Measurements from ENCODE around the gene TUBB3. TPM values are rescaled to one million over a fixed set of nuclear protein-coding genes. Genes with fewer than 3 reads are reported as not detected.

The TUBB3 gene
- total and polyA plus RNA-seq, 2 of the 8 experiments (the other 6 are each of a cell fraction or from before 2014, with no cell fraction given), result 275 to 393 TPM

DNA sequence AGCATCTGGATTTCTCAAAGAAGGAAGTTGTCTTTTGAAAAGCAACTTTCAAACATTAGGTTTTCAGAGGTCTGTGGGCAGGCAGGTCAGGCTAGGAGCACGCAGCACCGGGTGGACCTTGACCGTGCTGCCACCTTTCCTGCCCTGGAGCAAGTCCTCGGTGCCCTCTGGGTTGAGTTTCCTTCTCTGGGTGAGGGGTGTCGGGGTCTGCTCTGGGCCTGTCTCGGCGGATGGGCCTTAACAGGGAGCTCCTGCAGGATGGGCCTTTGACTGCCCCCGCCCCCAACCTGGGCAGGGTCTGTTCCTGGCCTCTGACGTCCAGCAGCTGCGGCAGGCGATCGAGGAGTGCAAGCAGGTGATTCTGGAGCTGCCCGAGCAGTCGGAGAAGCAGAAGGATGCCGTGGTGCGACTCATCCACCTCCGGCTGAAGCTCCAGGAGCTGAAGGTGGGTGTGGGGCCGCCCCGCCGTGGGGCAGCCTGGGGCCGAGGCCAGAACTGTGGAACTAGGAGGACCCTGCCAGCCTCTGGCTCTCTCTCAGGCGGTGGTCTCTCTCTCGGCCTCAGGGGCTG, 34.2 kb downstream of the TUBB3 start:
- DNase-seq (ENCODE audit: low read depth in 1 of 2, low spot score in 2 of 2) (no peak), FAIRE-seq (no peak)
- no peak overlapping the region for H4K8ac ChIP-seq (ENCODE audit: extremely low read depth, insufficient read depth, low read length)
- ChIA-PET CTCF (ENCODE audit: partially characterized antibody) (interaction anchor here (0.8 to 2.0 kb wide), 3 partner anchors 8 to 12 kb away, joined by 3 to 12 read pairs (median 4); partner anchors contain the start of gene DEF8), POLR2A (ENCODE audit: partially characterized antibody) (interaction anchor here (0.6 to 2.7 kb wide), 8 partner anchors 9 to 289 kb away, joined by 3 to 17 read pairs (median 3); partner anchors contain the start of gene TUBB3)
- H3K4me2 ChIP-seq (ENCODE audit: insufficient read depth in 1 of 2, low read depth in 2 of 2, low read length in 2 of 2), result no peak overlapping the region
- peaks cover 0 to 3% (median 0%) of the 10 kb centered on the region in 4 experiments; a peak in 4 of 7 replicates for H3K4me1 ChIP-seq (replicated peaks in 1 of 4; ENCODE audit: control insufficient read depth in 3 of 4, insufficient read depth in 4 of 4, low read length in 3 of 4)
- no peak overlapping the region for H4K91ac ChIP-seq (replicated peaks; ENCODE audit: insufficient read length, low read length)
- H2BK15ac ChIP-seq (ENCODE audit: low read length), result no peak overlapping the region
- H3K9me3 ChIP-seq (ENCODE audit: insufficient read depth in 2 of 2, low read depth in 1 of 2, low read length in 1 of 2), result no peaks in the 10 kb centered on the region
- no peaks in the 10 kb centered on the region for H3K27me3 ChIP-seq (replicated peaks in 1 of 4; ENCODE audit: control insufficient read depth in 3 of 4, extremely low read depth in 1 of 4, insufficient read depth in 3 of 4, low read length in 3 of 4)
- no peak overlapping the region for H2BK12ac ChIP-seq (ENCODE audit: low read depth, low read length)
- H3K23me2 ChIP-seq (ENCODE audit: low read depth, low read length), result no peaks in the 10 kb centered on the region
- whole genome bisulfite sequencing, 2 experiments (ENCODE audit: extremely low coverage in 1 of 2, insufficient coverage in 1 of 2, insufficient read length in 1 of 2, insufficient replicate concordance in 2 of 2, low coverage in 1 of 2, low lambda C conversion rate in 2 of 2, missing lambda C conversion rate in 1 of 2), result 92% methylated on average over 18 of the region's 23 CpGs; no CpG with 5 or more reads in 1 of the 2 experiments
- H4K5ac ChIP-seq (ENCODE audit: insufficient read length, low read depth, low read length), result no peak overlapping the region
- H3K18ac ChIP-seq (ENCODE audit: extremely low read depth, low read length), result no peak overlapping the region
- H3K36me3 ChIP-seq (ENCODE audit: control insufficient read depth in 2 of 4, insufficient read depth in 4 of 4, low read length in 3 of 4), result peaks cover 0 to 5% (median 3%) of the 10 kb centered on the region in 4 experiments; a peak in 4 of 8 replicates
- no peak overlapping the region for H3K4me3 ChIP-seq (ENCODE audit: extremely low read depth in 1 of 4, insufficient read depth in 2 of 4, low read depth in 3 of 4, low read length in 4 of 4)
- H4K20me1 ChIP-seq (replicated peaks in 1 of 2; ENCODE audit: control insufficient read depth in 1 of 2, insufficient read depth in 2 of 2, low read length in 2 of 2), result peaks cover 6 to 7% of the 10 kb centered on the region in 2 experiments
- H3K4ac ChIP-seq (replicated peaks; ENCODE audit: insufficient read length, low read depth, low read length), result no peak overlapping the region
- no peak overlapping the region for H2BK120ac ChIP-seq (replicated peaks; ENCODE audit: low read depth, low read length)
- H3K79me2 ChIP-seq (ENCODE audit: control insufficient read depth in 1 of 2, insufficient read depth in 2 of 2, low read length in 2 of 2), result no peaks in the 10 kb centered on the region
- no peak overlapping the region for H3K27ac ChIP-seq (ENCODE audit: low read depth, low read length)
- H3K14ac ChIP-seq (ENCODE audit: insufficient read length), result no peak overlapping the region
- H2AFZ ChIP-seq (ENCODE audit: low read length), result no peak overlapping the region
- H2BK5ac ChIP-seq (ENCODE audit: low read depth, low read length), result no peak overlapping the region
- H3K79me1 ChIP-seq (ENCODE audit: low read depth, low read length), result no peaks in the 10 kb centered on the region
- no peak for TF ChIP-seq TAF1 (IDR thresholded peaks at IDR 0.05; ENCODE audit: low read depth, low read length)
- TF ChIP-seq BACH1 (IDR thresholded peaks at IDR 0.05; ENCODE audit: low read length), result no peak
- no peak for TF ChIP-seq HDAC2 (IDR thresholded peaks at IDR 0.05; ENCODE audit: borderline replicate concordance in 1 of 2, low read depth in 2 of 2, low read length in 2 of 2)
- TF ChIP-seq RAD21 (IDR thresholded peaks at IDR 0.05 in 1 of 2, conservative IDR thresholded peaks at IDR 0.05 in 1 of 2; ENCODE audit: low read depth in 2 of 2, low read length in 2 of 2), result no peak
- no peak for TF ChIP-seq EGR1 (IDR thresholded peaks at IDR 0.05; ENCODE audit: borderline replicate concordance, low read depth, low read length)
- TF ChIP-seq, protein P1, sequence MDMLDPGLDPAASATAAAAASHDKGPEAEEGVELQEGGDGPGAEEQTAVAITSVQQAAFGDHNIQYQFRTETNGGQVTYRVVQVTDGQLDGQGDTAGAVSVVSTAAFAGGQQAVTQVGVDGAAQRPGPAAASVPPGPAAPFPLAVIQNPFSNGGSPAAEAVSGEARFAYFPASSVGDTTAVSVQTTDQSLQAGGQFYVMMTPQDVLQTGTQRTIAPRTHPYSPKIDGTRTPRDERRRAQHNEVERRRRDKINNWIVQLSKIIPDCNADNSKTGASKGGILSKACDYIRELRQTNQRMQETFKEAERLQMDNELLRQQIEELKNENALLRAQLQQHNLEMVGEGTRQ (IDR thresholded peaks at IDR 0.05; ENCODE audit: low read length), result no peak
- TF ChIP-seq TBP (IDR thresholded peaks at IDR 0.05; ENCODE audit: low read depth, low read length), result no peak
- TF ChIP-seq FOSL1 (IDR thresholded peaks at IDR 0.05; ENCODE audit: insufficient read depth, low read depth, low read length), result no peak
- TF ChIP-seq SUZ12 (IDR thresholded peaks at IDR 0.05; ENCODE audit: low read length), result no peak
- no peak for TF ChIP-seq BCL11A (IDR thresholded peaks at IDR 0.05; ENCODE audit: low read depth in 2 of 2, low read length in 2 of 2)
- H2AK5ac ChIP-seq (ENCODE audit: low read depth, low read length), result no peak overlapping the region
- H2BK20ac ChIP-seq (ENCODE audit: low read length), result no peak overlapping the region
- H3K9ac ChIP-seq (replicated peaks in 1 of 4; ENCODE audit: extremely low read depth in 1 of 4, low read depth in 3 of 4, low read length in 3 of 4), result no peak overlapping the region
- H3K23ac ChIP-seq (ENCODE audit: insufficient read length), result no peak overlapping the region
- H3K56ac ChIP-seq (replicated peaks; ENCODE audit: insufficient read length, low read depth, low read length), result no peak overlapping the region
